Measurements from ENCODE around the gene HERC4. TPM values are rescaled to one million over a fixed set of nuclear protein-coding genes. Genes with fewer than 3 reads are reported as not detected.

HERC4 gene
- total and polyA plus RNA-seq, 9 of the 15 experiments (the other 6 are each of a cell fraction or from before 2014, with no cell fraction given): 12.5 to 33.5 (median 22.8) TPM

- TF ChIP-seq USF1 (CRISPR knock-in tag; IDR thresholded peaks at IDR 0.05) (no peak), OTX1 (CRISPR knock-in tag; IDR thresholded peaks at IDR 0.05) (no peak), ZNF232 (CRISPR knock-in tag; IDR thresholded peaks at IDR 0.05) (0 out of 2 replicates have a peak, but pooled peaks have one; percentile 72), ZSCAN29 (IDR thresholded peaks at IDR 0.05) (no peak), MBD1 (CRISPR knock-in tag; IDR thresholded peaks at IDR 0.05) (no peak), ELF2 (CRISPR knock-in tag; IDR thresholded peaks at IDR 0.05) (no peak), ZNF644 (tag; IDR thresholded peaks at IDR 0.05; ENCODE audit: low read depth) (no peak), YBX1 (IDR thresholded peaks at IDR 0.05) (no peak), JUNB (CRISPR knock-in tag; conservative IDR thresholded peaks at IDR 0.05) (no peak), DPF2 (IDR thresholded peaks at IDR 0.05) (peak; percentile 37; the same call in 1 of the 2 replicates), PURB (CRISPR knock-in tag; IDR thresholded peaks at IDR 0.05; ENCODE audit: low read depth) (no peak), RFX7 (CRISPR knock-in tag; IDR thresholded peaks at IDR 0.05) (no peak), ZNF57 (CRISPR knock-in tag; IDR thresholded peaks at IDR 0.05) (no peak), SMARCB1 (IDR thresholded peaks at IDR 0.05; ENCODE audit: insufficient read length, low read depth) (no peak), ZKSCAN8 (CRISPR knock-in tag; IDR thresholded peaks at IDR 0.05) (no peak), ZNF699 (CRISPR knock-in tag; IDR thresholded peaks at IDR 0.05; ENCODE audit: insufficient replicate concordance) (no peak), BCL6 (CRISPR knock-in tag; IDR thresholded peaks at IDR 0.05) (no peak), POLR3G (IDR thresholded peaks at IDR 0.05; ENCODE audit: extremely low read depth, insufficient read length, insufficient replicate concordance) (no peak), FOXK2 (conservative IDR thresholded peaks at IDR 0.05 in 1 of 2, IDR thresholded peaks at IDR 0.05 in 1 of 2; ENCODE audit: low read depth in 2 of 2) (peak in 1 of 2 experiments; percentile 76; a peak in 2 of 4 replicates), TOE1 (IDR thresholded peaks at IDR 0.05; ENCODE audit: borderline replicate concordance) (peak; percentile 74; the same call in 1 of the 2 replicates), TOE1 (CRISPR knock-in tag; IDR thresholded peaks at IDR 0.05; ENCODE audit: borderline replicate concordance, low read depth) (peak; percentile 76; the same call in 1 of the 2 replicates), NCOA6 (IDR thresholded peaks at IDR 0.05) (no peak), SMARCA4 (IDR thresholded peaks at IDR 0.05) (no peak), ATF3 (IDR thresholded peaks at IDR 0.05) (no peak), ATF3 (CRISPR knock-in tag; conservative IDR thresholded peaks at IDR 0.05) (no peak), TAF7 (tag; IDR thresholded peaks at IDR 0.05) (0 out of 2 replicates have a peak, but pooled peaks have one; percentile 56), ATF1 (CRISPR knock-in tag; IDR thresholded peaks at IDR 0.05) (no peak), ATF1 (tag; IDR thresholded peaks at IDR 0.05) (peak; percentile 78), SUPT5H (IDR thresholded peaks at IDR 0.05) (peak; percentile 91), ZSCAN32 (CRISPR knock-in tag; IDR thresholded peaks at IDR 0.05) (no peak)
These were observed at the start of gene HERC4 (continued) for GRCh38 chr10:68074775-68075549.
